GM12878 (cell line): ENCODE data around the gene SLC11A2. TPM values are rescaled to one million over a fixed set of nuclear protein-coding genes. Genes with fewer than 3 reads are reported as not detected.
"Not testable (repeated sequence)": the region's sequence is repeated elsewhere in the genome, so short reads cannot be mapped to it uniquely, and the experiment has no call there.

Source experiments
- ATAC-seq: fragments of 200-7000 bp; cut with Tn5 transposase; 3 replicates; pipeline ENCODE4 v1.9.1; 2020; ENCODE audit warnings: mild to moderate bottlenecking, moderate library complexity
- BruUV-seq: library from RNA; stranded (reverse); fragments of 400-500 nt; replicated peaks from 2 replicates; lab custom pipeline; 2021; lab: Mats Ljungman, UMichigan
- CTCF ChIA-PET: fragments of 300-600 bp; sonication (Branson Sonifier 250); formaldehyde crosslinking; extraction: SDS; loops from one replicate; lab custom pipeline; 2021; ENCODE audit warnings: inconsistent platforms; lab: Yijun Ruan, JAX
- POLR2A ChIA-PET: fragments of 350-600 bp; formaldehyde crosslinking; extraction: SDS; loops from one replicate; lab custom pipeline; 2021; ENCODE audit warnings: inconsistent platforms; lab: Charles Lee
- RAD21 ChIA-PET: fragments of 300-600 bp; sonication (Branson Sonifier 250); formaldehyde crosslinking; loops from one replicate; lab custom pipeline; 2023; ENCODE audit warnings: antibody characterized with exemption; ENCODE audit not compliant: unreplicated experiment; lab: Charles Lee
- SMC1A ChIA-PET: fragments of 300-600 bp; sonication (Branson Sonifier 250); formaldehyde crosslinking; loops from one replicate; lab custom pipeline; 2023; ENCODE audit not compliant: unreplicated experiment, uncharacterized antibody; lab: Charles Lee
- DNase-seq: peaks from one replicate; pipeline ENCODE4 v3.0.0-alpha.2; 2011; ENCODE audit warnings: low read depth, low spot score
- FAIRE-seq: peaks from 3 replicates; lab custom pipeline; 2011; peaks lifted over from hg19 to GRCh38; lab: Jason Lieb, UNC
- H2AFZ ChIP-seq: 2 replicates; pipeline ENCODE4 v1.6.0; 2011; ENCODE audit warnings: low read depth, low read length, control low read depth; ENCODE audit not compliant: control insufficient read depth
- H3K27ac ChIP-seq: 2 replicates; pipeline ENCODE4 v1.5.1; 2011; ENCODE audit warnings: control low read depth; ENCODE audit not compliant: control insufficient read depth, insufficient read depth
- H3K27me3 ChIP-seq, 2 experiments: replicated peaks in 1 of 2; 2 replicates each; pipeline versions ENCODE4 v1.6.0 to v1.6.1; 2011; ENCODE audit warnings: low read length in 1 of 2; ENCODE audit not compliant: control insufficient read depth in 2 of 2, insufficient read depth in 2 of 2
- H3K36me3 ChIP-seq, 2 experiments: 2 replicates each; pipeline ENCODE4 v1.5.1; 2011; ENCODE audit warnings: low read length in 1 of 2; ENCODE audit not compliant: control insufficient read depth in 2 of 2, insufficient read depth in 2 of 2
- H3K4me1 ChIP-seq: 2 replicates; pipeline ENCODE4 v1.6.1; 2011; ENCODE audit warnings: mild to moderate bottlenecking, low read length, moderate library complexity, mixed read lengths; ENCODE audit not compliant: control insufficient read depth, insufficient read depth
- H3K4me2 ChIP-seq: 2 replicates; pipeline ENCODE4 v1.6.0; 2011; ENCODE audit warnings: control low read depth; ENCODE audit not compliant: control insufficient read depth, insufficient read depth
- H3K4me3 ChIP-seq: fragments of 200-600 bp; sonication (generic); 2 replicates; pipeline ENCODE4 v1.5.1; 2016
- H3K79me2 ChIP-seq: 2 replicates; pipeline ENCODE4 v1.6.0; 2011; ENCODE audit warnings: low read length; ENCODE audit not compliant: control insufficient read depth, insufficient read depth
- H3K9ac ChIP-seq: 2 replicates; pipeline ENCODE4 v1.8.0; 2011; ENCODE audit warnings: low read length, control low read depth, mixed read lengths; ENCODE audit not compliant: control insufficient read depth, insufficient read depth
- H3K9me3 ChIP-seq: replicated peaks from 3 replicates; pipeline ENCODE4 v1.5.1; 2011; ENCODE audit warnings: mild to moderate bottlenecking, low read length; ENCODE audit not compliant: control insufficient read depth, insufficient read depth
- H4K20me1 ChIP-seq: 2 replicates; pipeline ENCODE4 v1.6.0; 2011; ENCODE audit not compliant: control insufficient read depth, insufficient read depth
- ATF7 ChIP-seq: fragments of 450-650 bp; IDR thresholded peaks from 2 replicates; pipeline ENCODE4 v1.6.1; 2016; ENCODE audit warnings: low read depth, mild to moderate bottlenecking
- CHD4 ChIP-seq: fragments of 200-600 bp; sonication (generic); IDR thresholded peaks from 2 replicates; pipeline ENCODE4 v1.6.1; 2016; ENCODE audit warnings: mild to moderate bottlenecking
- MXI1 ChIP-seq: fragments of 150-350 bp; IDR thresholded peaks from 2 replicates; pipeline ENCODE4 v1.6.1; 2011; ENCODE audit warnings: low read depth, mild to moderate bottlenecking, inconsistent platforms, low read length, improper control_type of control experiment
- WGBS: methylation state at CpG from one replicate; pipeline ENCODE4 v1.1.6; 2016; ENCODE audit warnings: low lambda C conversion rate; ENCODE audit not compliant: insufficient replicate concordance, insufficient coverage; ENCODE audit errors: missing lambda C conversion rate; 5-methylcytosine and 5-hydroxymethylcytosine counted together
- in situ Hi-C: fragments of 300-500 bp; cut with MboI; formaldehyde crosslinking; loops from 9 replicates; pipeline ENCODE4 v1.14.3; 2018; ENCODE audit warnings: mixed read lengths
- intact Hi-C: fragments of 100-400 bp; cut with micrococcal nuclease; formaldehyde crosslinking; loops from one replicate; pipeline ENCODE4 v1.14.2; 2022; ENCODE audit not compliant: unreplicated experiment
- polyA plus RNA-seq, 11 experiments: library from polyadenylated mRNA; depleted of rRNA in 4 of 11; unstranded in 6 of 11; stranded (reverse) in 5 of 11; fragments of >200 nt; fragmentation: Nextera tagmentation in 4 of 11; fragmentation: Illumina TruSeq in 1 of 11; extraction: Ambion mirVana in 4 of 11; extraction: Trizol in 1 of 11; gene quantifications; 1 replicate in 1 of 11; 2 replicates in 10 of 11; pipeline versions ENCODE4 v1.2.1 to v1.2.3, GENCODE V29; 2011 to 2016; ENCODE audit warnings: inconsistent platforms in 2 of 11, missing spikeins in 2 of 11, low read depth in 1 of 11
- total RNA-seq, 4 experiments: library from RNA; depleted of rRNA in 3 of 4; stranded (reverse); fragments of >200 nt in 3 of 4; fragmentation: Illumina TruSeq in 1 of 4; extraction: Trizol in 1 of 4; gene quantifications; 2 replicates each; pipeline versions ENCODE4 v1.2.1 to v1.2.3, GENCODE V29; 2013 to 2021
- TF ChIP-seq, protein P1 (sequence below): fragments of 450-650 bp; formaldehyde crosslinking; IDR thresholded peaks from 2 replicates; pipeline ENCODE4 v1.5.0; 2022; ENCODE audit warnings: mild to moderate bottlenecking, missing genetic modification characterization
- TF ChIP-seq, protein P2 (sequence below): fragments of 450-650 bp; IDR thresholded peaks from 2 replicates; pipeline ENCODE4 v1.6.1; 2014; ENCODE audit warnings: mild to moderate bottlenecking
- TF ChIP-seq, protein P3 (sequence below): IDR thresholded peaks from 2 replicates; pipeline ENCODE4 v1.6.1; 2012; ENCODE audit warnings: improper control_type of control experiment, low read depth, low read length; ENCODE audit not compliant: insufficient replicate concordance

SLC11A2 gene
- total and polyA plus RNA-seq, 10 of the 15 experiments (the other 5 are each of a cell fraction or from before 2014, with no cell fraction given), result 6.2 to 29.4 (median 15.6) TPM

DNA sequence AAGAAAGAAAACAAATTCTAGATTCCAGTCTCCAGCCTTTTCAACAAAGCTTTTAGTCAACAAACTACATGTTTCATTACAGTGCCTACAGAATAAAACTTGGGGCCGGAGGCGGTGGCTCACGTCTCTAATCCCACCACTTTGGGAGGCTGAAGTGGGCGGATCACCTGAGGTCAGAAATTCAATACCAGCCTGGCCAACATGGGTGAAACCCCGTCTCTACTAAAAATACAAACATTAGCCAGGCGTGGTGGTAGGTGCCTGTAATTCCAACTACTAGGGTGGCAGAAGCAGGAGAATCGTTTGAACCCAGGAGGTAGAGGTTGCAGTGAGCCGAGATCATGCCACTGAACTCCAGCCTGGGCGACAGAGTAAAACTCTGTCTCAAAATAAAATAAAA, 11.7 kb downstream of the SLC11A2 start:
- WGBS, result 89% methylated on average over 9 of the region's 9 CpGs
- SMC1A ChIA-PET, H3K4me1 ChIP-seq, FAIRE-seq, H3K27me3 ChIP-seq, RAD21 ChIA-PET, H3K9ac ChIP-seq, POLR2A ChIA-PET, H3K79me2 ChIP-seq, DNase-seq, H4K20me1 ChIP-seq, BruUV-seq, intact Hi-C loops, ATAC-seq, H3K27ac ChIP-seq, H3K36me3 ChIP-seq, H3K9me3 ChIP-seq, CTCF ChIA-PET, in situ Hi-C loops, H2AFZ ChIP-seq, H3K4me2 ChIP-seq, H3K4me3 ChIP-seq: not testable (repeated sequence)

DNA sequence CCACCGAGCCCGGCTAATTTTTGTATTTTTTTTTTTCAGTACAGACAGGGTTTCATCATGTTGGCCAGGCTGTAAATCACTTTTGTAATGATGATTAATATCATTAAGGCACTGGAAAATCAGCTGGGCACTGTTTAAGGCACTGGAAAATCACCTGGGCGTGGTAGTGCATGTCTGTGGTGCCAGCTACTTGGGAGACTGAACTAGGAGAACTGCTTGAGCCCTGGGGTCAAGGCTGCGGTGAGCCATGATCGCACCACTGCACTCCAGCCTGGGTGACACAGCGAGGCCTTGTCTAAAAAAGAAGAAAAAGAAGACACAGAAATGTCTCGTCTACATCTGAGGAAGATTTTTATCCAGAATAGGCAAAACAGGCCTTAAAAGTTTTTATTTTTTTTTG, 12.7 kb downstream of the SLC11A2 start:
- H3K4me1 ChIP-seq, result no peaks in the 10 kb centered on the region; the same call in 1 of the 2 replicates
- FAIRE-seq (no peak), DNase-seq (no peak), ATAC-seq (no peak)
- no peak overlapping the region for H3K9ac ChIP-seq
- H4K20me1 ChIP-seq, result no peaks in the 10 kb centered on the region
- H3K4me3 ChIP-seq, result no peak overlapping the region
- intact Hi-C loops (no loop called here), in situ Hi-C loops (no loop called here)
- 98% methylated on average over 7 of the region's 7 CpGs for WGBS
- no peak overlapping the region for H3K27ac ChIP-seq
- no peak overlapping the region for H2AFZ ChIP-seq
- no peak overlapping the region for H3K4me2 ChIP-seq
- H3K27me3 ChIP-seq, result no peaks in the 10 kb centered on the region
- no peaks in the 10 kb centered on the region for H3K9me3 ChIP-seq
- ChIA-PET SMC1A (interaction anchor here (0.7 to 2.8 kb wide), 2 partner anchors 9 to 15 kb away, joined by 3 to 13 read pairs; no protein-coding TSS in a partner anchor), POLR2A (no interaction called here), CTCF (interaction anchor here (1.1 kb wide), 1 partner anchor 9 kb away, joined by 7 read pairs; no protein-coding TSS in a partner anchor), RAD21 (interaction anchor here (1.1 kb wide), 1 partner anchor 9 kb away, joined by 4 read pairs; no protein-coding TSS in a partner anchor)
- peaks cover 0 to under 1% of the 10 kb centered on the region in 2 experiments; a peak in 2 of 4 replicates for H3K36me3 ChIP-seq
- no peaks in the 10 kb centered on the region; the same call in none of the 2 replicates for H3K79me2 ChIP-seq
- BruUV-seq, result no TSS peak
- TF ChIP-seq, protein P1, sequence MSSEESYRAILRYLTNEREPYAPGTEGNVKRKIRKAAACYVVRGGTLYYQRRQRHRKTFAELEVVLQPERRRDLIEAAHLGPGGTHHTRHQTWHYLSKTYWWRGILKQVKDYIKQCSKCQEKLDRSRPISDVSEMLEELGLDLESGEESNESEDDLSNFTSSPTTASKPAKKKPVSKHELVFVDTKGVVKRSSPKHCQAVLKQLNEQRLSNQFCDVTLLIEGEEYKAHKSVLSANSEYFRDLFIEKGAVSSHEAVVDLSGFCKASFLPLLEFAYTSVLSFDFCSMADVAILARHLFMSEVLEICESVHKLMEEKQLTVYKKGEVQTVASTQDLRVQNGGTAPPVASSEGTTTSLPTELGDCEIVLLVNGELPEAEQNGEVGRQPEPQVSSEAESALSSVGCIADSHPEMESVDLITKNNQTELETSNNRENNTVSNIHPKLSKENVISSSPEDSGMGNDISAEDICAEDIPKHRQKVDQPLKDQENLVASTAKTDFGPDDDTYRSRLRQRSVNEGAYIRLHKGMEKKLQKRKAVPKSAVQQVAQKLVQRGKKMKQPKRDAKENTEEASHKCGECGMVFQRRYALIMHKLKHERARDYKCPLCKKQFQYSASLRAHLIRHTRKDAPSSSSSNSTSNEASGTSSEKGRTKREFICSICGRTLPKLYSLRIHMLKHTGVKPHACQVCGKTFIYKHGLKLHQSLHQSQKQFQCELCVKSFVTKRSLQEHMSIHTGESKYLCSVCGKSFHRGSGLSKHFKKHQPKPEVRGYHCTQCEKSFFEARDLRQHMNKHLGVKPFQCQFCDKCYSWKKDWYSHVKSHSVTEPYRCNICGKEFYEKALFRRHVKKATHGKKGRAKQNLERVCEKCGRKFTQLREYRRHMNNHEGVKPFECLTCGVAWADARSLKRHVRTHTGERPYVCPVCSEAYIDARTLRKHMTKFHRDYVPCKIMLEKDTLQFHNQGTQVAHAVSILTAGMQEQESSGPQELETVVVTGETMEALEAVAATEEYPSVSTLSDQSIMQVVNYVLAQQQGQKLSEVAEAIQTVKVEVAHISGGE, result no peak
- TF ChIP-seq ATF7 (no peak), MXI1 (no peak), CHD4 (no peak)
- TF ChIP-seq, protein P2, sequence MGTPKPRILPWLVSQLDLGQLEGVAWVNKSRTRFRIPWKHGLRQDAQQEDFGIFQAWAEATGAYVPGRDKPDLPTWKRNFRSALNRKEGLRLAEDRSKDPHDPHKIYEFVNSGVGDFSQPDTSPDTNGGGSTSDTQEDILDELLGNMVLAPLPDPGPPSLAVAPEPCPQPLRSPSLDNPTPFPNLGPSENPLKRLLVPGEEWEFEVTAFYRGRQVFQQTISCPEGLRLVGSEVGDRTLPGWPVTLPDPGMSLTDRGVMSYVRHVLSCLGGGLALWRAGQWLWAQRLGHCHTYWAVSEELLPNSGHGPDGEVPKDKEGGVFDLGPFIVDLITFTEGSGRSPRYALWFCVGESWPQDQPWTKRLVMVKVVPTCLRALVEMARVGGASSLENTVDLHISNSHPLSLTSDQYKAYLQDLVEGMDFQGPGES, result no peak
- TF ChIP-seq, protein P3, sequence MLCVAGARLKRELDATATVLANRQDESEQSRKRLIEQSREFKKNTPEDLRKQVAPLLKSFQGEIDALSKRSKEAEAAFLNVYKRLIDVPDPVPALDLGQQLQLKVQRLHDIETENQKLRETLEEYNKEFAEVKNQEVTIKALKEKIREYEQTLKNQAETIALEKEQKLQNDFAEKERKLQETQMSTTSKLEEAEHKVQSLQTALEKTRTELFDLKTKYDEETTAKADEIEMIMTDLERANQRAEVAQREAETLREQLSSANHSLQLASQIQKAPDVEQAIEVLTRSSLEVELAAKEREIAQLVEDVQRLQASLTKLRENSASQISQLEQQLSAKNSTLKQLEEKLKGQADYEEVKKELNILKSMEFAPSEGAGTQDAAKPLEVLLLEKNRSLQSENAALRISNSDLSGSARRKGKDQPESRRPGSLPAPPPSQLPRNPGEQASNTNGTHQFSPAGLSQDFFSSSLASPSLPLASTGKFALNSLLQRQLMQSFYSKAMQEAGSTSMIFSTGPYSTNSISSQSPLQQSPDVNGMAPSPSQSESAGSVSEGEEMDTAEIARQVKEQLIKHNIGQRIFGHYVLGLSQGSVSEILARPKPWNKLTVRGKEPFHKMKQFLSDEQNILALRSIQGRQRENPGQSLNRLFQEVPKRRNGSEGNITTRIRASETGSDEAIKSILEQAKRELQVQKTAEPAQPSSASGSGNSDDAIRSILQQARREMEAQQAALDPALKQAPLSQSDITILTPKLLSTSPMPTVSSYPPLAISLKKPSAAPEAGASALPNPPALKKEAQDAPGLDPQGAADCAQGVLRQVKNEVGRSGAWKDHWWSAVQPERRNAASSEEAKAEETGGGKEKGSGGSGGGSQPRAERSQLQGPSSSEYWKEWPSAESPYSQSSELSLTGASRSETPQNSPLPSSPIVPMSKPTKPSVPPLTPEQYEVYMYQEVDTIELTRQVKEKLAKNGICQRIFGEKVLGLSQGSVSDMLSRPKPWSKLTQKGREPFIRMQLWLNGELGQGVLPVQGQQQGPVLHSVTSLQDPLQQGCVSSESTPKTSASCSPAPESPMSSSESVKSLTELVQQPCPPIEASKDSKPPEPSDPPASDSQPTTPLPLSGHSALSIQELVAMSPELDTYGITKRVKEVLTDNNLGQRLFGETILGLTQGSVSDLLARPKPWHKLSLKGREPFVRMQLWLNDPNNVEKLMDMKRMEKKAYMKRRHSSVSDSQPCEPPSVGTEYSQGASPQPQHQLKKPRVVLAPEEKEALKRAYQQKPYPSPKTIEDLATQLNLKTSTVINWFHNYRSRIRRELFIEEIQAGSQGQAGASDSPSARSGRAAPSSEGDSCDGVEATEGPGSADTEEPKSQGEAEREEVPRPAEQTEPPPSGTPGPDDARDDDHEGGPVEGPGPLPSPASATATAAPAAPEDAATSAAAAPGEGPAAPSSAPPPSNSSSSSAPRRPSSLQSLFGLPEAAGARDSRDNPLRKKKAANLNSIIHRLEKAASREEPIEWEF, result no peak
